Measurements from ENCODE around the gene FAM20C.

- TF ChIP-seq, protein P1, sequence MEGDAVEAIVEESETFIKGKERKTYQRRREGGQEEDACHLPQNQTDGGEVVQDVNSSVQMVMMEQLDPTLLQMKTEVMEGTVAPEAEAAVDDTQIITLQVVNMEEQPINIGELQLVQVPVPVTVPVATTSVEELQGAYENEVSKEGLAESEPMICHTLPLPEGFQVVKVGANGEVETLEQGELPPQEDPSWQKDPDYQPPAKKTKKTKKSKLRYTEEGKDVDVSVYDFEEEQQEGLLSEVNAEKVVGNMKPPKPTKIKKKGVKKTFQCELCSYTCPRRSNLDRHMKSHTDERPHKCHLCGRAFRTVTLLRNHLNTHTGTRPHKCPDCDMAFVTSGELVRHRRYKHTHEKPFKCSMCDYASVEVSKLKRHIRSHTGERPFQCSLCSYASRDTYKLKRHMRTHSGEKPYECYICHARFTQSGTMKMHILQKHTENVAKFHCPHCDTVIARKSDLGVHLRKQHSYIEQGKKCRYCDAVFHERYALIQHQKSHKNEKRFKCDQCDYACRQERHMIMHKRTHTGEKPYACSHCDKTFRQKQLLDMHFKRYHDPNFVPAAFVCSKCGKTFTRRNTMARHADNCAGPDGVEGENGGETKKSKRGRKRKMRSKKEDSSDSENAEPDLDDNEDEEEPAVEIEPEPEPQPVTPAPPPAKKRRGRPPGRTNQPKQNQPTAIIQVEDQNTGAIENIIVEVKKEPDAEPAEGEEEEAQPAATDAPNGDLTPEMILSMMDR (IDR thresholded peaks at IDR 0.05; ENCODE audit: low read depth, low read length): no peak
- no peak for TF ChIP-seq EZH2phosphoT487 (IDR thresholded peaks at IDR 0.05; ENCODE audit: low read depth)
Observed at GRCh38 chr7:304574-305409, 112.4 kb downstream of the FAM20C start.
